ENCODE data around the gene THSD4. TPM values are rescaled to one million over a fixed set of nuclear protein-coding genes. Genes with fewer than 3 reads are reported as not detected.

The THSD4 gene
- polyA plus RNA-seq, 1 donor (not counting 4 experiments of a cell fraction or from before 2014, with no cell fraction given): 24.5 TPM

- Histone ChIP-seq H3K9me3 (ENCODE audit: control insufficient read depth, low read depth, low read length) (no peaks in the 10 kb centered on the region), H3K4me3 (ENCODE audit: control insufficient read depth in 2 of 3, extremely low read depth in 1 of 3, insufficient read depth in 2 of 3, low read depth in 1 of 3, low read length in 3 of 3) (no peak overlapping the region), H4K20me1 (ENCODE audit: control insufficient read depth, extremely low read depth, insufficient read depth, low read length) (peaks cover 2% of the 10 kb centered on the region), H3K4me1 (ENCODE audit: control insufficient read depth, extremely low read depth, insufficient read depth, low read length) (peaks cover 19% of the 10 kb centered on the region), H3K9ac (ENCODE audit: control insufficient read depth, extremely low read depth, insufficient read depth, low read length) (no peak overlapping the region), H3K9me1 (ENCODE audit: control insufficient read depth, extremely low read depth, insufficient read depth, low read length) (no peaks in the 10 kb centered on the region), H3K36me3 (ENCODE audit: control insufficient read depth in 2 of 2, extremely low read depth in 1 of 2, insufficient read depth in 2 of 2, low read length in 2 of 2) (peaks cover 22 to 28% of the 10 kb centered on the region in 2 experiments), H3K79me2 (ENCODE audit: control insufficient read depth, insufficient read depth, low read length) (no peaks in the 10 kb centered on the region), H3K4me2 (ENCODE audit: control insufficient read depth, extremely low read depth, insufficient read depth, low read depth, low read length) (no peak overlapping the region), H3K27ac (ENCODE audit: control insufficient read depth, insufficient read depth, low read length) (no peak overlapping the region), H3K27me3 (ENCODE audit: control insufficient read depth, extremely low read depth, insufficient read depth, low read length) (no peaks in the 10 kb centered on the region), H2AFZ (ENCODE audit: control insufficient read depth, low read length) (no peak overlapping the region)
- dilution Hi-C loops (cut with MboI; ENCODE audit: extremely low pct_ligation_motif_present, low sequenced_read_pairs): no loop called here
- DNase-seq (ENCODE audit: low read depth, low spot score): no peak
- TF ChIP-seq EZH2 (IDR thresholded peaks at IDR 0.05; ENCODE audit: low read length) (no peak), CTCF (optimal IDR thresholded peaks at IDR 0.05 in 1 of 3, IDR thresholded peaks at IDR 0.05 in 1 of 3, conservative IDR thresholded peaks at IDR 0.05 in 1 of 3; ENCODE audit: extremely low read depth in 1 of 3, insufficient read depth in 2 of 3, low read length in 3 of 3) (peak; percentile 38 to 51 (median 49))
- FAIRE-seq: no peak
Measured at GRCh38 chr15:71743861-71744382, 628.7 kb downstream of the THSD4 start.

- H3K4me3 ChIP-seq (ENCODE audit: control insufficient read depth in 2 of 3, extremely low read depth in 1 of 3, insufficient read depth in 2 of 3, low read depth in 1 of 3, low read length in 3 of 3): no peak overlapping the region
- no peak overlapping the region for H2AFZ ChIP-seq (ENCODE audit: control insufficient read depth, low read length)
- peaks cover 26 to 28% of the 10 kb centered on the region in 2 experiments for H3K36me3 ChIP-seq (ENCODE audit: control insufficient read depth in 2 of 2, extremely low read depth in 1 of 2, insufficient read depth in 2 of 2, low read length in 2 of 2)
- no peaks in the 10 kb centered on the region for H3K9me1 ChIP-seq (ENCODE audit: control insufficient read depth, extremely low read depth, insufficient read depth, low read length)
- no peak overlapping the region for H3K4me2 ChIP-seq (ENCODE audit: control insufficient read depth, extremely low read depth, insufficient read depth, low read depth, low read length)
- DNase-seq (ENCODE audit: low read depth, low spot score) (no peak), FAIRE-seq (no peak)
- peaks cover 2% of the 10 kb centered on the region for H4K20me1 ChIP-seq (ENCODE audit: control insufficient read depth, extremely low read depth, insufficient read depth, low read length)
- dilution Hi-C loops (cut with MboI; ENCODE audit: extremely low pct_ligation_motif_present, low sequenced_read_pairs): no loop called here
- H3K27me3 ChIP-seq (ENCODE audit: control insufficient read depth, extremely low read depth, insufficient read depth, low read length): no peaks in the 10 kb centered on the region
- H3K79me2 ChIP-seq (ENCODE audit: control insufficient read depth, insufficient read depth, low read length): no peaks in the 10 kb centered on the region
- peaks cover 19% of the 10 kb centered on the region for H3K4me1 ChIP-seq (ENCODE audit: control insufficient read depth, extremely low read depth, insufficient read depth, low read length)
- no peaks in the 10 kb centered on the region for H3K9me3 ChIP-seq (ENCODE audit: control insufficient read depth, low read depth, low read length)
- H3K27ac ChIP-seq (ENCODE audit: control insufficient read depth, insufficient read depth, low read length): no peak overlapping the region
- TF ChIP-seq EZH2 (IDR thresholded peaks at IDR 0.05; ENCODE audit: low read length) (no peak), CTCF (optimal IDR thresholded peaks at IDR 0.05 in 1 of 3, IDR thresholded peaks at IDR 0.05 in 1 of 3, conservative IDR thresholded peaks at IDR 0.05 in 1 of 3; ENCODE audit: extremely low read depth in 1 of 3, insufficient read depth in 2 of 3, low read length in 3 of 3) (no peak)
- no peak overlapping the region for H3K9ac ChIP-seq (ENCODE audit: control insufficient read depth, extremely low read depth, insufficient read depth, low read length)
Measured at GRCh38 chr15:71746719-71747118, 631.4 kb downstream of the THSD4 start.
